NT2/D1 (cell line): Measurements from ENCODE around the gene RPSA.

Experiments used
- YY1 ChIP-seq: IDR thresholded peaks from 2 replicates; pipeline ENCODE4 v1.6.1; 2011; ENCODE audit not compliant: insufficient read length, insufficient read depth
- ZNF274 ChIP-seq: IDR thresholded peaks from 2 replicates; pipeline ENCODE4 v1.6.1; 2011; ENCODE audit warnings: mild to moderate bottlenecking, low read depth, low read length

DNA sequence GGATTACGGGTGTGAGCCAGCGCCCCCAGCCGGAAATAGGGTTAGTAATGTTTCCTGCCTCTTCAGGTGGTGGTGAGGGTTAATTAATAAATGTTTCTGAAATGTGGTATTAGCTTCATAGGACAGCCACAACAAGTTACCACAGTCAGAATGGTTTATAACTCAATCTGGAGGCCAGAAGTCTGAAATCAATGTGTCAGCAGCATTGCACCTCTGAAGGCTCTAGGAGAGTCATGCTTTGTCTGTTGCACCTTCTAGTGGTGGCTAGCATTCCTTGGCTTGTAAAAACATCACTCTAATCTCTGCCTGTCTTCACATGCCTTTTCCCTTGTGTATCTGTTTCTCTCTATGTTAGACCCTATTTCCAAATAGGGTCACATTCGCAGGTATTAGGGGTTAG lies 7.8 kb upstream of the RPSA start:
- TF ChIP-seq YY1 (no peak), ZNF274 (no peak)
